Peyer's patch (tissue), 4 donors: ENCODE results near the gene SYT7. TPM values are rescaled to one million over a fixed set of nuclear protein-coding genes. Genes with fewer than 3 reads are reported as not detected.

Experiments used
- DNase-seq, 3 donors: peaks; one replicate each; pipeline ENCODE4 v3.0.0-alpha.2; 2017 to 2019
- H3K27ac ChIP-seq, 4 donors: fragments of 200-600 bp; sonication (generic); one replicate each; pipeline ENCODE4 v1.5.1; 2016 to 2019
- H3K27me3 ChIP-seq, 2 donors: fragments of 200-600 bp; sonication (generic); one replicate each; pipeline ENCODE4 v1.5.1; 2019
- H3K36me3 ChIP-seq, 3 donors: fragments of 200-600 bp; sonication (generic); one replicate each; pipeline ENCODE4 v1.5.1; 2016 to 2019
- H3K4me1 ChIP-seq, 4 donors: fragments of 200-600 bp; sonication (generic); one replicate each; pipeline ENCODE4 v1.5.1; 2016 to 2019
- H3K4me3 ChIP-seq, 4 donors: fragments of 200-600 bp; sonication (generic); 1 replicate in 3 of 4; 2 replicates in 1 of 4; pipeline ENCODE4 v1.5.1; 2016 to 2019; ENCODE audit warnings: mild to moderate bottlenecking in 1 of 4
- H3K9me3 ChIP-seq, 4 donors: fragments of 200-600 bp; sonication (generic); one replicate each; pipeline ENCODE4 v1.5.1; 2016 to 2019; ENCODE audit warnings: mild to moderate bottlenecking in 1 of 4
- POLR2A ChIP-seq, 2 donors: fragments of 450-650 bp; IDR thresholded peaks; one replicate each; pipeline ENCODE4 v1.5.1; 2017; ENCODE audit warnings: antibody characterized with exemption in 2 of 2, mild to moderate bottlenecking in 2 of 2, moderate library complexity in 2 of 2
- total RNA-seq, 4 donors: library from RNA; depleted of rRNA; stranded (reverse); fragments of >200 nt; gene quantifications; one replicate each; pipeline ENCODE4 v1.1.0, GENCODE V29; 2016
- TF ChIP-seq, protein P1 (sequence below), 6 experiments: fragments of 450-650 bp in 4 of 6; fragments of 200-600 bp in 2 of 6; sonication (generic) in 1 of 6; IDR thresholded peaks; one replicate each; pipeline ENCODE4 v1.5.1; 2017 to 2019; ENCODE audit warnings: antibody characterized with exemption in 6 of 6, mild to moderate bottlenecking in 3 of 6, moderate library complexity in 1 of 6

SYT7 gene
- total RNA-seq, 4 donors from 2014 or later = 5.8 to 18.2 (median 12.2) TPM

DNA sequence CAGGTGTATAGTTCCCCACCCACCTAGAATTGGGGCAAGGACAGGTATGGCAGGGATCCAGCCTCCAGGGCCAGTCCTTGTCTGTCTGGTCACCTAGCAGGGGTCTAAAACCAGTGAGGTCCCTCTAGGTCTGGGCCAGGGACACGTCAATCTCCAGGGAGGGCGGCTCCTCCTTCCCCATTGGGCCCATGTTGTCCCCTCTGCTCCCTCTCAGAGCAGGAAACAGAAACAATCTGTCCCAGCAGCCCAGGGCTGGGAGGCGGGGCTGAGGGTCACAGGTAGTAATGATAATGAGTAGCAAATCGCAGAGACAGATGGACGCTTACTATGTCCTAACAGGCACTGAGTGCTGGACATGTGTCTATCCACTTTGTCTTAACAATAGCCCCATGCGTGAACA is 22.8 kb upstream of the SYT7 start:
- no peak overlapping the region for H3K4me3 ChIP-seq
- DNase-seq = no peak
- peaks cover 0 to 10% (median 0%) of the 10 kb centered on the region in 4 donors for H3K4me1 ChIP-seq
- no peaks in the 10 kb centered on the region for H3K27me3 ChIP-seq
- no peaks in the 10 kb centered on the region for H3K36me3 ChIP-seq
- TF ChIP-seq, protein P1, sequence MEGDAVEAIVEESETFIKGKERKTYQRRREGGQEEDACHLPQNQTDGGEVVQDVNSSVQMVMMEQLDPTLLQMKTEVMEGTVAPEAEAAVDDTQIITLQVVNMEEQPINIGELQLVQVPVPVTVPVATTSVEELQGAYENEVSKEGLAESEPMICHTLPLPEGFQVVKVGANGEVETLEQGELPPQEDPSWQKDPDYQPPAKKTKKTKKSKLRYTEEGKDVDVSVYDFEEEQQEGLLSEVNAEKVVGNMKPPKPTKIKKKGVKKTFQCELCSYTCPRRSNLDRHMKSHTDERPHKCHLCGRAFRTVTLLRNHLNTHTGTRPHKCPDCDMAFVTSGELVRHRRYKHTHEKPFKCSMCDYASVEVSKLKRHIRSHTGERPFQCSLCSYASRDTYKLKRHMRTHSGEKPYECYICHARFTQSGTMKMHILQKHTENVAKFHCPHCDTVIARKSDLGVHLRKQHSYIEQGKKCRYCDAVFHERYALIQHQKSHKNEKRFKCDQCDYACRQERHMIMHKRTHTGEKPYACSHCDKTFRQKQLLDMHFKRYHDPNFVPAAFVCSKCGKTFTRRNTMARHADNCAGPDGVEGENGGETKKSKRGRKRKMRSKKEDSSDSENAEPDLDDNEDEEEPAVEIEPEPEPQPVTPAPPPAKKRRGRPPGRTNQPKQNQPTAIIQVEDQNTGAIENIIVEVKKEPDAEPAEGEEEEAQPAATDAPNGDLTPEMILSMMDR (IDR thresholded peaks at IDR 0.05) = no peak
- no peak for TF ChIP-seq POLR2A (IDR thresholded peaks at IDR 0.05)
- H3K27ac ChIP-seq = peak overlapping the region in 3 of 4 donors; percentile 40 to 71 (median 63)
- H3K9me3 ChIP-seq = no peaks in the 10 kb centered on the region

DNA sequence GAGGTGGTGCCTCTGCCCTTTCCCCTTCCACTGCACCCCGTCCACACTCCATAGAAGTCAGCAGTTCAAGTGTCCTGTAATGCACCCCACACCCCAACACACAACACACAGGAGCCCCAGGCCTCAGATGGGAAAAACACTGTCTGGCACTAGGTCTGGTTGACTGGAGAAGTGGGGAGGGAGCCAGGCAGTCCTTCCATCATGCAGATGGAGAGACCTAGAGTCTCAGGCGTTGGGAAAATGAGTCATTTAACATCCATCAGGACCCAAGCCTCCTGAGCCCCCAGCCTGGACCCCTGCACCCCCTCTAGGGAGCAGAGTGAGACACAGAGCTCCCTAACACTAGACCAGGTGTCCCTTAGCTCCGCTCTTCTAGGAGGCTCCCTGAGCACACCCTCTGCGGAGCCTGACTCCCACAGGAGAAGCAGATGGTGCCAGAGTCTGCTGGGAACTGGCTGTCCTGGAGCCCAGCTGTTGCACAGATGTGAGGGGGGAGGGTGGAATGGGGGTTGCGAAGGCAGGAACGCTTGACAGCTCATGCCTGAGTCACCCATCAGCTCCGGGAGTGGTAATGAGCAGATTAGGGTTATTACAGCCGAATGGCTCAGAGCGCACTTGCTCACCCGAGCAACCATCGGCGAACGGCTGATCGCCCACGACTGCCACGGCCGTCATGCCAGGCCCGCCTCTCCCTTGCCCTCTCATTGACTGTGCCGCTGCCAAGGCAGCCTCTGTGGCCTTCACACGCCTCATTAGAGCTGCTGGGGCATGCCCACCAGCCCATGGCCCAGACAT is 22.1 kb upstream of the SYT7 start:
- TF ChIP-seq, protein P1 (IDR thresholded peaks at IDR 0.05) = no peak
- no peak for TF ChIP-seq POLR2A (IDR thresholded peaks at IDR 0.05)
- H3K4me1 ChIP-seq = peaks cover 0 to 10% (median 0%) of the 10 kb centered on the region in 4 donors
- H3K9me3 ChIP-seq = no peaks in the 10 kb centered on the region
- H3K27ac ChIP-seq = peak overlapping the region in 3 of 4 donors; percentile 40 to 71 (median 63)
- DNase-seq = peak in 2 of 3 donors; percentile 81 to 83
- no peaks in the 10 kb centered on the region for H3K36me3 ChIP-seq
- no peak overlapping the region for H3K4me3 ChIP-seq
- no peaks in the 10 kb centered on the region for H3K27me3 ChIP-seq

DNA sequence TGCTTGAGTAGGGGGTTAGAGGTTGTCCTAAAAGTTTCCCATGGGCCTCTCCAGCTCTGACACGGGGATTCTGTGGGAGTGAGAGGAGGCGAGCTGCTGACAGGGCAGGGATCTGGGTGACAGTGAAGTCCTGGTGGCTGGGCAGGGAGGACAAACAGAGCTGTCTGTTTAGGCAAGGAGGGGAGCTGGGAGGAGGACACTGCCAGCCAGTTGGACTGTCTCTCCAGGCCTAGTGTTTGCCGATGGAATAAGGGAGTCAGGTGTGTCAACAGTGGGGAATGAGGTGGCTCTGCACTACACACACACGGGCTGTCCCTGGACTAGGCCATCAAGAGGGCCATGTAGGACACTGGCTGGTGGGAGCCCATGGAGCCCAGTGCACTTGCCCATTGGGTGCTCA is 20.6 kb upstream of the SYT7 start:
- no peak overlapping the region for H3K4me3 ChIP-seq
- DNase-seq = no peak
- H3K9me3 ChIP-seq = no peaks in the 10 kb centered on the region
- H3K4me1 ChIP-seq = peaks cover 0 to 10% (median 0%) of the 10 kb centered on the region in 4 donors
- H3K36me3 ChIP-seq = no peaks in the 10 kb centered on the region
- no peaks in the 10 kb centered on the region for H3K27me3 ChIP-seq
- H3K27ac ChIP-seq = peak overlapping the region in 2 of 4 donors; percentile 63 to 71
- TF ChIP-seq, protein P1 (IDR thresholded peaks at IDR 0.05) = no peak
- TF ChIP-seq POLR2A (IDR thresholded peaks at IDR 0.05) = no peak

DNA sequence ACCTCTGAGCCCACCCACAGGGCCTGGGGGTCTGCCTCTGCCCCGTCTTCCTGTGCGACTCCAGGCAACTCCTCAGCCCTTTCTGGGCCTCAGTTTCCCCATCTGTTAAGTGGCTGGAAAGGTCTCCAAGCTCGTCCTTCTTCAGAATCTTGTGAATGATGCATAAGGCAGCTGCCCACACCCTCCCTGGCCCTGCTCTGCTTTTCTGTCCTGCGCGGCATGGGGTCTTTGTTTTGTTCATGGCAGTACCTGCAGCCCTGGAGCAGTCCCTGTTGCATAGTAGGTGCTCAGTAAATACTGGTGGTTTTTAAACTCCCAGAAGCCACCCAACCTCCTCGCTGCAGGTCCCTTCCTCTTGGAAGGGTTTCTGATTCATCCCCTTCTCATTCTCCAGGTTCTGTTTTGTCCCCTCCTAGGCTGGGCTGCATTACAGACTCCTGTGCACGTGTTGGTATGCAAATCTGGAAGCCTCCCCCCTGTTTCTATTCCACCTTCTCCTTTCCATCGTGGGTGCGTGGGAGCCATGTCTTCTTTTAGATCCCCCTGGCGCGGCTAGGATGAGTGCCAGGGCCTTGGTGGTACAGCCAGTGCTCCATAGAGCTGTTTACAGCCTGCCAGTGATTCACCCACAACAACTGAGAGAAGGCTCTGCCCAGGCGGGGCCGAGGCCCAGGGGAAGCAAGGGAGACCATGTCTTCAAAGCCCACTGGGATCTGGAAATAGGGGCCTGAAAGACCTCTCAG is 19.3 kb upstream of the SYT7 start:
- Histone ChIP-seq H3K27me3 (no peaks in the 10 kb centered on the region), H3K27ac (peak overlapping the region in 2 of 4 donors; percentile 17 to 19), H3K9me3 (no peaks in the 10 kb centered on the region), H3K36me3 (no peaks in the 10 kb centered on the region), H3K4me3 (no peak overlapping the region), H3K4me1 (peaks cover 0 to 10% (median 0%) of the 10 kb centered on the region in 4 donors)
- TF ChIP-seq, protein P1 (IDR thresholded peaks at IDR 0.05) = no peak
- TF ChIP-seq POLR2A (IDR thresholded peaks at IDR 0.05) = no peak
- no peak for DNase-seq

DNA sequence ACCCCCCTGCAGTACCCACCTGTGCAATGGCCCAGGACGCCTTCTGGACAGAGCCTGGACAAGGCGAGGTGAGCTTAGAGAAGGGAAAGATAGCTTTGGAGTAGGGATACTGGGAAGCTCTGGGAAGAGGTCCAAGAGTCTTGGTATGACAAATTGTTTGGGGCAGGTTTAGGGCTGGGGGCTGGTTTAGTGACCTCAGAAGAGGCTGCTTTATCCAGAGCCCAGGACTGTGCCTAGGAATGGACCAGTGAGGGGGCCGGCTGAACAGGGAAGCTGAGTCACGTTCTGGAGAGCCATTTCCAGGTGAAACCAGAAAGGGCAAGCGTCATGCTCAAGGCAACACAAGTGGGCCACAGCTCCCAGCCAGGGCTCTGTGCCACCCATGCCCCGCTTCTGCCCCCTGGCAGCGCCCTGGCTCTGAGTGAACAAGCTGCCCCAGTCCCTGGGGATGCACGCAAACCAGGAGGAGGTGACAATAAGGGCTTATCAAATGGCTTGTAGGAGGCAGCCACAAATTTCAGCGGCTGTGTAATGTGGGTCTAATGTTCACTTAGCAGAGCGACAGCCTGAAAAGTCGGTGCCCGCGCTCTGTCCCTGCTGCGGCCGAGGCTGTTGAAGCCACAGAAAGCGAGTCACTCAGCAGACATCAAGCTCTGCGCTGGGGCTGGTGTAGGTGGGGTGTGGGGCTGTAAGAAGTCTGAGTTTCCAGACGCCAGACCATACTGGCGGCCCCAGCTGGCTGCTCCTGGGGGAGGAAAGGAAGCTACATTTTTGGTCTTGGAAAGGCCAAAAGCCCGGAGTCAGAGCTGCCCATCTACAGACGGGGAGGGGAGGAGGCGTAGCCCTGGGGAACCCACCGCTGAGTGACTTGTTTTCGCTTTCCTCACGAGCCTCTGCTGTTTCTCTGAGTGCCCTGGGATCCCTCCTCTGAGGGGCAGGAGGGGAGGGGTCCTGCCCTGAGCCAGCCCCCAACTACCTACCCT is 18.3 kb upstream of the SYT7 start:
- no peak overlapping the region for H3K4me3 ChIP-seq
- TF ChIP-seq POLR2A (IDR thresholded peaks at IDR 0.05) = no peak
- TF ChIP-seq, protein P1 (IDR thresholded peaks at IDR 0.05) = no peak
- DNase-seq = no peak

More for the DNA sequence above, 18.3 kb upstream of the SYT7 start:
- no peaks in the 10 kb centered on the region for H3K36me3 ChIP-seq
- H3K9me3 ChIP-seq = no peaks in the 10 kb centered on the region
- H3K4me1 ChIP-seq = peaks cover 0 to 10% (median 0%) of the 10 kb centered on the region in 4 donors
- H3K27me3 ChIP-seq = no peaks in the 10 kb centered on the region
- H3K27ac ChIP-seq = peak overlapping the region in 1 of 4 donors; percentile 17
